DMS114 treated with DMSO at 0.1 percent for 48 hours (cell line): ENCODE data around the gene COL9A3.

Source experiments
- DNase-seq: peaks from one replicate; lab custom pipeline; 2025; ENCODE audit not compliant: unreplicated experiment; lab: John Stamatoyannopoulos, UW

COL9A3 gene

GRCh38 chr20:62809530-62810428 lies 7.1 kb upstream of the COL9A3 start:
- DNase-seq, result no peak

GRCh38 chr20:62811320-62811719 lies 5.5 kb upstream of the COL9A3 start:
- no peak for DNase-seq

GRCh38 chr20:62811720-62812119 lies 5.1 kb upstream of the COL9A3 start:
- no peak for DNase-seq

DNA sequence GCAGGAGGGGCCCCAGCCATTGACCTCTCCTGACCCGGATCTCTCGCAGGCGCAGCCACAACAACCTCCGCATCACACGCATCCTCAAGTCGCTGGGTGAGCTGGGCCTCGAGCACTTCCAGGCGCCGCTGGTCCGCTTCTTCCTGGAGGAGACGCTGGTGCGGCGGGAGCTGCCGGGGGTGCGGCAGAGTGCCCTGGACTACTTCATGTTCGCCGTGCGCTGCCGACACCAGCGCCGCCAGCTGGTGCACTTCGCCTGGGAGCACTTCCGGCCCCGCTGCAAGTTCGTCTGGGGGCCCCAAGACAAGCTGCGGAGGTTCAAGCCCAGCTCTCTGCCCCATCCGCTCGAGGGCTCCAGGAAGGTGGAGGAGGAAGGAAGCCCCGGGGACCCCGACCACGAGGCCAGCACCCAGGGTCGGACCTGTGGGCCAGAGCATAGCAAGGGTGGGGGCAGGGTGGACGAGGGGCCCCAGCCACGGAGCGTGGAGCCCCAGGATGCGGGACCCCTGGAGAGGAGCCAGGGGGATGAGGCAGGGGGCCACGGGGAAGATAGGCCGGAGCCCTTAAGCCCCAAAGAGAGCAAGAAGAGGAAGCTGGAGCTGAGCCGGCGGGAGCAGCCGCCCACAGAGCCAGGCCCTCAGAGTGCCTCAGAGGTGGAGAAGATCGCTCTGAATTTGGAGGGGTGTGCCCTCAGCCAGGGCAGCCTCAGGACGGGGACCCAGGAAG lies 4.5 kb upstream of the COL9A3 start:
- DNase-seq, result no peak

DNA sequence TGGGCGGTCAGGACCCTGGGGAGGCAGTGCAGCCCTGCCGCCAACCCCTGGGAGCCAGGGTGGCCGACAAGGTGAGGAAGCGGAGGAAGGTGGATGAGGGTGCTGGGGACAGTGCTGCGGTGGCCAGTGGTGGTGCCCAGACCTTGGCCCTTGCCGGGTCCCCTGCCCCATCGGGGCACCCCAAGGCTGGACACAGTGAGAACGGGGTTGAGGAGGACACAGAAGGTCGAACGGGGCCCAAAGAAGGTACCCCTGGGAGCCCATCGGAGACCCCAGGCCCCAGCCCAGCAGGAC lies 4.0 kb upstream of the COL9A3 start:
- no peak for DNase-seq

DNA sequence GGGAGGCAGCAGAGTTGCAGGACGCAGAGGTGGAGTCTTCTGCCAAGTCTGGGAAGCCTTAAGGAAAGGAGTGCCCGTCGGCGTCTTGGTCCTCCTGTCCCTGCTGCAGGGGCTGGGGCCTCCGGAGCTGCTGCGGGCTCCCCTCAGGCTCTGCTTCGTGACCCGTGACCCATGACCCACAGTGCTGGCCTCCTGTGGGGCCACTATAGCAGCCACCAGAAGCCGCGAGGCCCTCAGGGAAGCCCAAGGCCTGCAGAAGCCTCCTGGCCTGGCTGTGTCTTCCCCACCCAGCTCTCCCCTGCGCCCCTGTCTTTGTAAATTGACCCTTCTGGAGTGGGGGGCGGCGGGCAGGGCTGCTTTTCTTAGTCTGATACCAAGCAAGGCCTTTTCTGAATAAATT lies 3.3 kb upstream of the COL9A3 start:
- no peak for DNase-seq

GRCh38 chr20:62814060-62814708 lies 2.7 kb upstream of the COL9A3 start:
- DNase-seq, result no peak

DNA sequence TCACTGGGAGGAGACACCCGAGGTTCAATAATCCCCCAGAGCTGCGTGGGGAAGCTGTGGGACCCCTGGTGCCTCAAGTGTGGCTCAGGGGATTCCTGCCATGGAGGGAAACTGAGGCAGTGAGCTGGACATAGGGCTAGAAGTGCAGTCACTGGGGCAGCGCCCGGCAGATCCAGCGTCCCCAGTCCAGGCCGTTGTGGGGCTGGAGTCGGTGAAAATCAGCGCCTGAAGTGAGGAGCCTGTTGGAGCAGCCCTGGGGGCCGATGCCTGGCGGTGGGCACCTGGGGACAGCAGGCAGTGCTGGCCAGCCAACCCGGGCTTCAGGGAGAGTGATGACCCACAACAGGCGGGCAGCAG lies 2.2 kb upstream of the COL9A3 start:
- no peak for DNase-seq

DNA sequence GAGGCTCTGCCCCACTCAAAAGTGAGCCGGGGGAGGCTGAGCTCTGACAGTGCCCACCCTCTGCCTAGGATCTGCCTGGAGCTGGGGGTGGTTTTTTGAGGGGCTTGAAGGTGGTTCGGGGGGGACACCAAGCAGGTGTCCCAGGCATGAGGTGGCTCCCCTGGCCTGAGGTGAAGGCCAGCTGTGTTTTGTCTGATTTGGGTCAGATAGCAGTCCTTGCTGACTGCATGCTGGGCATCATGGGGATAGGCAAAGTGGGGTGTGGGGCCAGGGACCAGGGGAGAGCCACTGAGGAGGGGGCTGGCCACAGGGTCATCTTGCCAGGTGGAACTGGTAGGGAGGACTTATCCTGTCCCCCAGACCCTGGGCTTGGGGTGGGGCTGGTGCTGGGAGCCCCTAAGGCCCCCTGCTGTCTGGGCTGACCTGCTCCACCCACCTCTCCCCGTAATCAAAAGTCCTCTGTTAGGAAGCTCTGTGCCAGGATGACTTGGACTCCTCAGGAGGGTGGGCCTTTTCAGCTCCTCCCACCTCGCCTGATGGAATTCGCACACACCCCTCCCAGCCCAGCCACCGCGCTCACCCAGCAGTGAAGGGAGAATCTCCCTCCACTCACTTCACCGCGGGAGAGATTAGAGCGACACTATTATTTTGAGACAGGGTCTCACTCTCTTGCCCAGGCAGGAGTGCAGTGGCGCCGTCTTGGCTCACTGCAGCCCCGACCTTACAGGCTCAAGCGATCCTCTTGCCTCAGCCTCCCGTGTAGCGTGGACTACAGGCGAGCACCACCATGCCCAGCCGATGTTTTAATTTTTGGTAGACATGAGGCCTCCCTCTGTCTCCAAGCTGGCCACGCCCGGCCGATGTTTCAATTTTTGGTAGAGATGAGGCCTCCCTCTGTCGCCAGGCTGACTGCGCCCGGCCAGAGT lies 1.5 kb upstream of the COL9A3 start:
- no peak for DNase-seq

DNA sequence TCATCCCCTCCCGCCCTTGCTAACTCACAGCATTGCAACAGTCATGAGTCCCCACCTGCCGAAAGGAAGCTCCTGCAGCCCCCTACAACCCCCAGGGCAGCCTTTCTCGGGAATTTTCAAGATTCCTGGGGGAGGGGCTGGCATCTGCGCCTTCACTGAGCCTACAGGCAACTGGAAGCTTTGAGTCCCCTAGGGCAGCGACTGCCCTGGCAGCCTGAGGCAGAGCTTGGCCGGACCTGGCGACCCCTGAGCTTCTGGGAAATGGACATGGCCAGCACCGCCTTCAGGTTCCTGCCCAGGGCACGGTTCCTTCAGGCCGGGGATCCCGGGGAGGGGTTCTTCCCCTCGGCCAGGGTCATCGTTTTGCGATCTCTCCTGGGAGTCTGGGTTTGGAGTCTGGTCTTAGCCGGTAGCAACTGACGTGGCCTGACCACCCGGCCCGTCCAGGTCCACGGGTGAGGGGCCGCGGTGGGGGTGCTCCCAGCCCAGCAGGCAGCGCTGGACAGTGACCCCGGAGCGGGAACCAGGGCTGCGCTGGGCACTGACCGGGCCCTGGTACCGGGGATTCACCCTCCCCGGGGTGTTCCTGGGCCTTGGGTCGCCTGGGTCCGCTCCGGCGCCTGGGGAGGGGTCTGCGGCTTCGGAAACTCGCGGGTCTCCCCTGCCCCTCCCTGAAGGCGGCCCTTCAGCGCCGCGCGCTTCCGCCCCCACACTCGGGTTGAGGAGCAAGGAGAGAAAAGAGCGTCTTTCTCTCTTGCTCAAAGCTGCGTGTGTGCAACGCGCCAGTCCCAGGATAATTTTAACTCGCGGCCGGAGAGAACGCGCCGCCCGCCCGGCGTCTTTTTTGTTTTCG lies 593 bp upstream of the COL9A3 start:
- no peak for DNase-seq

DNA sequence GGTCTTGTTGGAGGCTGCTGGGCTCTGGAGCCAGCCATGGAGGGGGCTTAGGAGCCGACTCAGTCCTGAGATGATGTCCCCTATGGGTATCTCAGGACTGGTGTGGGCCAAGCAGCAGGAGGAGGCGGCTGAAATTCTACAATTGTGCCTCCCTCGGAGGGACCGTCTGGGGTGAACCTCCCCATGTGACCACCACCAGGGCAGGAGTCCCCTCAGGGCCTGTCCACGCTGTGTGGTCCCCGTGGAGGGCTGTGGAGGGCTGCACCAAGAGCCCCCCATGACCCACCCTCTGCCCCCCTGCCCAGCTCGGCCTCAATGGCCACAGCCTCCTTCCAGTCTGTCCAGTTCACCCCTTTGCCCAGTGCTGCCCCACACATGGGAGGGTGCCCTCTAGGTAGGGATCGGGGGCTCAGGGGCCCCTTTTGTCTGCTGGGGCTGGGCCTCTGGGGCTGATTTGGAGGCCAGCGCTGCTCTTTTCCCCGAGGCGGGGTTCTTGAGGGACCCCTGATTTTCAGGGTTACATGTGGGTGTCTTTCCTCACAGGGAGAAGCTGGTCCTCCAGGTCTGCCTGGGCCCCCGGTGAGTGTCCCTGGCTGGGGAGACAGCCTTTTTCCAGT lies 1.2 kb downstream of the COL9A3 start:
- no peak for DNase-seq

DNA sequence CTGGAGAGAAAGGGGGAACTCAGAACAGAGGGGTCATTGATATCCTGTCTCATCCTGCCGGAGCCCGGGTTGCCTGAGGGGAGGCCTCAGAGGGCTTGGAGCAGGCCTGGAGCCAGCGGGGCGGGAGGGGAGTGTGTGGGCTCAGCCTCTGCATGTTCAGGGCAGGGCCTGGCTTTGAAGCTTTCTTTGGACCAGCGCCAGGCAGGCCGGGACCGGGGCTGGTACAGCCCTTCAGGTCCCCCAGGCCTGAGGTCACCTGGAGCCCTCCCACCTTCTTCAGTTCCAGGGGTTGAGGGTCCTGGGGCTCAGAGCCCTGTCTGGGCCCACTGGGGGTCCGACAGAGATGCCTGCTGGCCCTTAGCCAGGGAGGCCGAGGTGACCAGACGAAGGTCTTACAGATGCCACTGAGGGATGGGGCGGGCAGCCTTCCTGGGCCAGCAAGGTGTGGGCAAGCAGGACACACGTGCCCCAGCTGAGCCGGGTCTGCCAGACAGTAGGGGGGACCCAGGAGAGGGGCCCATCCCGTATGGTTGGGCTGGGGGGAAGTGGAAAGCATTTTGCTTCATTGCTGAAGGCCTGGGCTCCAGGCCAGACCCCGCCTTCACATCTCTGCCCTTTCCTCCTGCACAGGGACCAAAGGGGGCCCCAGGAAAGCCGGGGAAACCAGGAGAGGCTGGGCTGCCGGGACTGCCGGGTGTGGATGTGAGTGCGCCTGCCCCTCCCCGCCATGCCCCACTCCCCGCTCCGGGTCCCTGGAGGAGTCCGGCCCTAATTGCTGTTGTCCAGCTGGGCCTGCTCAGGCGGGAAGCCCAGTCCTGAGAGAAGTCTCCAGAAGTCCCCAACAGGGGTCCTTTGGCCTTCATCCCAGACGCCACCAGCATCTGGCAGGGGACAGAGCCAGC lies 2.0 kb downstream of the COL9A3 start:
- no peak for DNase-seq

GRCh38 chr20:62819494-62820174 lies 2.8 kb downstream of the COL9A3 start:
- no peak for DNase-seq

- no peak for DNase-seq
These were observed 3.5 kb downstream of the COL9A3 start for GRCh38 chr20:62820208-62820961.

- DNase-seq, result no peak
These were observed 4.3 kb downstream of the COL9A3 start for GRCh38 chr20:62820962-62821725.

DNA sequence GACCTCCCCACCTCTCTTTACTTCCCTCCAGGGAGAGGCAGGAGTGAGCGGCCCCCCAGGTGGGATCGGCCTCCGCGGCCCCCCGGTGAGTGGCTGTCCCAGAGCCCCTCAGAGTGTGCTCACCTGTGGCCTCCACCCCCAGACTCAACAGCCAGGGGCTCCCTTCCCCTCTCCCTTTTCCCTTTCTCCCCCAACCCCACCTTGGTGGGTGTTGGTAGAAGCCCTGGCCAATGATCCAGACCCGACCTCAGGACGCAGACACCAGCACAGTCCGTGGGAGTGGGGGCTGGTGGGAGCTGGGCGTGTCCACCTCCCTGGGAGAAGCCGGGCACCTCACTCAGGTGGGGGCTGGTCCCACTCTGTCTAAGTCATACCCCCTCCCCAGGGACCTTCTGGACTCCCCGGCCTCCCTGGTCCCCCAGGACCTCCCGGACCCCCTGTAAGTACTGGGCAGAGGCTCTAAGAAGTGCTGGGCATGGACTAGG lies 4.9 kb downstream of the COL9A3 start:
- DNase-seq, result no peak
